Stimulated activated CD4-positive, alpha-beta T cell treated with anti-CD3 and anti-CD28 coated beads, TNF-alpha, amount 100 ng/mL, for 1 hour (primary cell): ENCODE measurements around the gene NRXN2.

Experiments used
- DNase-seq, 3 donors: peaks; one replicate each; pipeline ENCODE4 v3.0.0-alpha.2; 2020; ENCODE audit warnings: low read depth in 3 of 3, low spot score in 1 of 3

NRXN2 gene

DNA sequence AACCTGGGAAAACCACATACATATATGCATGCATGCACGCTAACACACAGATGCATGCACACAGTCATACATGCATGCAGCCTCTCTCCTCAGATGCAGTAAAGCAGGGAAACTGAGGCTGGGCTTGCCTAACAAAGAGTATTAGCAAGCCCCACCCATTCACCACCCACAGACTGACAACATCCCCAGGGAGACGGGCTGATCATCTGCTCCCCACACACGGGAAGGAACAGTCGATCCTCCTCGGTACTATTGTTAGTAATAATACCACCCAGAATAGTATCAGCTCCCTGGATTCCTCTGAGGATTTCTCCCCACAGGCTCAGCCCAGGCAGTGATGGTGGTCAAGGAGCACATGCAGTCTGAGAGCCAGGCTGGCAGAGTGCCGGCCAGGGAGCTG, 90.8 kb downstream of the NRXN2 start:
- no peak for DNase-seq

GRCh38 chr11:64631675-64632074, 91.3 kb downstream of the NRXN2 start:
- DNase-seq, result no peak

GRCh38 chr11:64629796-64630562, 93.0 kb downstream of the NRXN2 start:
- no peak for DNase-seq

DNA sequence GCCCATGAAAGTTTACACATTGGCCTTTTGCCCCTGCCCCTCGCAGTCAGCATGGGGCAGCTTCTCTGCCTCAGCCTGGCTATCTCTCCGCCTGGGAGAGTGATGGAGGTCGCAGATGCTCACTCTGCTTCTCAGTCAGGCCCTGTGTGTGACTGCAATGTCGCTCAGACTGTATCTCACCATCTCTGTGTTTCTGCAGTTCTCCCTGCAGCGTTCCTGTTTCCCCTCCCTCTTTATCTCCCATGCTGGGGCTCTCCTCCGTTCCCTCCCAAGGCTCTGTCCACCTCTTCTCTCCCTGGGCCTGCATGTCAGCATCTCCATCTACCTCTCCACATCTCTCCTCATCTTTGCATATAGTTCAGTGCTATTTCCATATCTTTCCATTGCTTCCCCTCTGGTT, 93.9 kb downstream of the NRXN2 start:
- DNase-seq, result no peak

GRCh38 chr11:64628596-64628995, 94.4 kb downstream of the NRXN2 start:
- DNase-seq, result no peak

GRCh38 chr11:64627371-64627770, 95.6 kb downstream of the NRXN2 start:
- no peak for DNase-seq

- no peak for DNase-seq
Observed at GRCh38 chr11:64626637-64627036, 96.4 kb downstream of the NRXN2 start.

DNA sequence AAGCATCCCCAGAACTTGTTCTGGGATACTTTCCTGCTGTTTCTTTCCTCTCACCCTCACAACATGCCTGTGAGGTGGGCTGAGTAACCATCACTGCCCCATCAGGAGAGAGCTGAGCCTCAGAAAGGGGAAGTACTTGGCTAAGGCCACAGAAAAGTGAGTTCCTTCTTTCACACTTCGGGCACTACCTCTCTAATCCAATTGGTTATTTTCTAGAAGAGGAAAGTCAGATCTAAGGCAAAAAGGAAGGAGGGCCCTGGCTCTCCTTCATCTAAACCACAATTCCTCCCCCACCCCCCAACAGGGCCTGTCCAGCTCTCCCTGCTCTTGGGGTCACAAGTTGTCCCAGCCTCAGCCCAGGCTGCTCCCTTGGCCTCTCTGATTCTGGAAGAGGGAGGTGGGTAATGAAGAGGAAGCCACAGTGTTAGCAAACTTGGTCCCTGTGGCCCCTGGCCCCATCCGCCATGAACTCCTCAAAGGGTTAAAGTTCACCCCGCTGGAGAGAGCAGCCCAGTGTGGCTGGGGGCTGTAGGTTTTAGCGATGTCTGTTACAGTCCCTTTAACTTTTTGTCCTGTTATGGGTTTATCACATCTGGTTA, 98.0 kb downstream of the NRXN2 start:
- DNase-seq, result no peak

DNA sequence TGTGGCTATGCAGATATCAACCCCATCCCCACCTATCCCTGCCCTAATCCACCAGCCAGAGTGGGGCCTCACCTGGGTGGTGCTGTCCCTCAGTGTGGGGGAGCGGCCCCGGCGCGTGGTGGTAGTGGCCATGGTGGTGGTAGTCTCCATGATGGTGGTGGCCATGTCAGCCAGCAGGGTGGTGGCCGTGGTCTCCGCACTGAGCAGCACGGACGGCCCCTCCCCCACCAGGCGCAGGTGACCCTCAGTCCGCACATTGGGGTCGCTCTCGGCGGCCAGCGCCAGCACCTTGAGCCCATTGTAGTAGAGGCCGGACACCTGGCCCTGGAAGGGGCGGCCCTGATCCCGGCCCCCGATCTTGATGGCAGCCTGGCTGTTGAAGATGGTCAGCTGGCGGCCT, 100.3 kb downstream of the NRXN2 start:
- no peak for DNase-seq

GRCh38 chr11:64621283-64622019, 101.5 kb downstream of the NRXN2 start:
- DNase-seq, result no peak

DNA sequence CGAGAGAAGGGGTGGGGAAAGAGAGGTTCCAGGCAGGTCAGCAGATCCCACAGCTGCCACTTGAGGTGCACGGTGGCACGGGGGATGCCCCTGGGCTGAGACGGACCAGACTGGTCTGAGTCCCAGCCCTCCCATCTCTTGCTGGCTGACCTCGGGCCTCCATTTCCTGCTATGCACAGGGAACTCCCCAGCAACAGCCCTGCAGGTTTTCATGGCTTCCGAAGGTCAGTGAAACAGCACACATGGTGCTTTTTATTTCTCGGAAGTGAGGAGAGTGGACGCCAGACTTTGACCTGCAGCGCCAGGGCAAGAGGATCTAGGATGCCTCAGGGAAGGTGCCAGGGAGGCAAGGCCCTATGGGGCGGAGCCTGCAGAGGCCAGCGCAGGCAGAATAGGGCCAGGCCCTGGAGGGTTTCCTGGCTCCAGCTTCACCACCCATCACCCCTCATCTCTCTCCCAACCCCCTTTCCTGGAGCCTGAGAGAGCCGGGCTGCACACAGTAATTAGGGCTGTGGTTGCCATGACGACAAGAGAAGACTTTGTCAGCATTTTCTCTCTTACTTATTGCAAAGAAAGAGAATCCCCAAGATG, 102.5 kb downstream of the NRXN2 start:
- no peak for DNase-seq

DNA sequence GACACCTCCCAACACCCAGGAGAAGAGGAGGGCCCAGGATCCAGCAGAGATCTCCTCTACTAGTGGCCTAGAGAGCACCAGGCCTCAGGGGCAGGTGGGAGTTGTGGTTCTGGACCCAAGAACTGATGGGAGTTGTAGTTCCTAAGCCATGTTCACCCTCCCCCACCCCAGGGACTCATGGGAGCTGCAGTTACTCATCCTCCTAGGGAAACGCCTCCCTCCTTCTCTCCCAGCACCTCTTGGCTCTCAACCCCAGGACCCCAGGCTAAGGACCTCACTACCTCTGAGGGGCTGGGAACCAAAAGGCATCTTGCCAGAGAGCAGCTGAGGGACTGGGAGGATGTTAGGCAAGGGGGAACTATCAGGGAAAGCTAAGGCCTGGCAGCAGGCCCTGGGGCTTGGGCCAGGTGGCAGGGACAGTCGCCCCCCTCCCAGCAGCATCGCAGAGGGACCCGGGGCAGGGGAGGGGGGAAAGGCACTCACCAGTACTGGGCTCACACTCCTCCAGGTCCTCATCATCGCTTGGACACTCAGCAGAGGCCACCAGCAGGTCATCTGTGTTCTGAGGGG, 103.1 kb downstream of the NRXN2 start:
- no peak for DNase-seq

- DNase-seq, result no peak
Observed at GRCh38 chr11:64619196-64619595, 103.8 kb downstream of the NRXN2 start.

DNA sequence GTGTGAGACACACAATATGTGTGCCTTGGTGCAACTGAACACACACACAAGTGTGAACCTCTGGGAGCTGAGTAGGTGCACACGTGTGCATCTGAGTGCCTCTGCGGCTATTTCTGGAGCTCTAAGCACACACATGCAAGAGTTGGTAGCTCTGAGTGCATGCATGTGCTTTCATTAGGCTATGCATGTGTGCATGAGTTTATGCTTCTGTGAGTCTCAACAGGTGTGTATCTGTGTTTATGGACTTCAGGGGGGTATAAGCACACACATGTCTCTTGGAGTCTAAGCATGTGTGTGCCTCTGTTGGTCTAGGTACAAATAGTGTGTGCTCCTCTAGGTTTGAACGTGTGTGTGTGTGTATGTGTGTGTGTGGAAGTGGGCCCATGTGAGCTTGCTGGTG, 106.2 kb downstream of the NRXN2 start:
- DNase-seq, result no peak

DNA sequence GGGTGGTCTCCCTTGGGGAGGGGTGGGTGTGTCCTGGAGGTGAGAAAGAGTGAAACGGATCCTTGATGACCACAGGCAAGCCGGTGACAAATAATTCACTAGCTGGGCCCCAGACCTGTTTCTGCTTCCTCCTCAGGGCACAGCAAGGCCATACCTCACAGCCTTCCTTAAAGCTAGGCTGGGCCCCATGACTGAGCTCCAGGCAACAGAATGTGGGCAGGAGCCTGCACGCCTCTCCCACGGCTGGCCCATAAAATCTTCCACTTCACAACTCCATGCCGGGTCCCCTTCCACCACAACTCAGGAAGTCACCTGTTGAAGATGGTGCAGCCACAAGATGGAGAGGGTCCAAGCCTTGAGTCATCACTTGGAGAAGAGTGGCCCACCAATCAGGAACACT, 108.1 kb downstream of the NRXN2 start:
- DNase-seq, result no peak

GRCh38 chr11:64613648-64614047, 109.3 kb downstream of the NRXN2 start:
- no peak for DNase-seq

DNA sequence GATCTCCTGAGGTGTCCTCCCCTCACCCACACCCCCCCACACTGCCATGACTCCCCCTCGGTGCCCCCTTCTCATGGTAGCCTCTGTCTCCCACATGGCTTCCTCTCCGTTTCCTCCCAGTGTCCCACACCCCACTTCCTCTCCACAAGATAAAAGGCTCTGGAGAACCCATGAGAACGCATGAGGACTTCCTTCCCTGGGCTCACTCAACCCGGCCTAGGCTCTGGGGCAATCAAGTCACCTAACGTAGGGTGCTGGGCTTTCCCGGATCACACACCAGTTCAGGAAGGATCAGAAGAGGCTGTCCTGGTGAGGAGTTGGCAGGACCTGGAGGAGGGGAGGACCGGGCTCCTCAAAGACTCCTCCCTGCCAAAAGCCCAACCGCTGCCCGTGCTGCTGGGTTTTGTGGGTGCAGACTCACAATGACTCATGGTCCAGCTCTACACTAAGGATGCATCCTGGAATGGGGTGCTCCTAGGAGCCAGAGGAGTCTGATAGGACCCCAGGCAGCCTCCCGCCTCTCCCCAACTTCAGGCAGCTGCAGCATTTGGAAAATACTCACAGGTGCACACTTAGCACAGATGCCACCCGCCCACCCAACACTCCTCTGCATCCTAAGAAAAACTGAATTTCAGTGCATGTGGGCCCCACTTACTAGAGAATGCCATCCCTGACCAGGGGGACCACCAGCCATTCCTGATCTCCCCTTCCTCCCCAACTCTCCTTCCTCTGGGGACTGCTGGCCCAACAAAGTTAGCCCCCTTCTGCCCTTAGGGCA, 110.9 kb downstream of the NRXN2 start:
- no peak for DNase-seq

DNA sequence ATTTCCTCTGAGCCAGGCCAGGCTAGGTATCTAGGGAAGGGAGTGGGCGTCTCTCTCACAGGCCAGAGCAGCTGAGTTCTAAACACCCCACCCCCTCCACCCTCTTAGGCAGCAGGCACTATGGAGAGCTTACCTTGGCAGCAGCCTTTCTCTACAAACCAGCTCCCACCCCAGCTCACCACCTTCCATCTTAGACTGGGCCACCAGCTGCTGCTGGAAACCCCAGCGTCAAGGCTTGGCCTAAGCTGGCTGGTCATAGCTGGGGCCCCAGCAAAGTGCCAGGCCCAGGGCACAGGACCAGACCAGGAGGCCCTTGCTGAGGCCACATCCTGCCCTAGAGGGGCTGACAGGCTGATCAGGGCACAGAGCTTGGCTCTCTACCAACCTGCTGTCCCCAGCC, 111.8 kb downstream of the NRXN2 start:
- no peak for DNase-seq

GRCh38 chr11:64610596-64610995, 112.4 kb downstream of the NRXN2 start:
- no peak for DNase-seq

DNA sequence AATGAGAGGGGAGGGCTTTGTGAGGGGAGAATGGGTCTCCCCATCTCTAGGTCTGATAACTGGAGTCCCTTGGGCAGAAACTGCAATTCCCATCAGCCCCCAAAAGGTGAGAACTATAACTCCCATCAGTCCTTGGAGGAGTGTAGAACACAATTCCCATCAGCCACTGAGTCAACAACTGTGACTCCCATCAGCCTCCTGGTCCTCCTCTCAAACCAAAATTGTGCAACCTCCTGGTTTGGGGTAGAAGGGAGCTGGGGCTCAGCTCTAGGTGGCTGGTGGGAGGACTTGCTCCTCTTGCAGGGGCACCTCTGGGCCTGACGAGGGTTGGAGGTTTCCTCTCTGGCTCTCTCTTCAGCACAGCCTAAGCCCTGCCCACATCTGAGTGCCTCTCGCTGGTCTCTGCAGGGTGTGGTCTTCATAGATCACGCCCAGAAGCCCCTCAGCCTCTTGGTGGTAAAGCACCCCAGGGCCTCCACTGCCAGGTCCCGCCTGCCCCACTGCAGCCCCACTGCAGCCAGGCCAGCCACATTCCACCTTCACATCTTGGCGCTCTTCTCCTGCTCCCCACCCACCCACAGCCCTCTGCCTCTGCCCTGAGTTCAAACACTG, 113.5 kb downstream of the NRXN2 start:
- DNase-seq, result no peak
